Keratinocyte (primary cell): ENCODE results near the gene CEMP1. TPM values are rescaled to one million over a fixed set of nuclear protein-coding genes. Genes with fewer than 3 reads are reported as not detected.

Experiments used
- DNase-seq: peaks from one replicate; pipeline ENCODE4 v3.0.0-alpha.2; 2011; ENCODE audit warnings: low read depth, missing footprints, low spot score
- FAIRE-seq: peaks from 2 replicates; lab custom pipeline; 2011; peaks lifted over from hg19 to GRCh38; lab: Jason Lieb, UNC
- H2AFZ ChIP-seq: 2 replicates; pipeline ENCODE4 v1.6.0; 2012; ENCODE audit warnings: low read length, control low read depth, inconsistent platforms; ENCODE audit not compliant: control insufficient read depth
- H3K27ac ChIP-seq: 2 replicates; pipeline ENCODE4 v1.5.1; 2011; ENCODE audit warnings: low read length; ENCODE audit not compliant: control insufficient read depth, insufficient read depth
- H3K27me3 ChIP-seq: 3 replicates; pipeline ENCODE4 v1.6.0; 2011; ENCODE audit warnings: low read length; ENCODE audit not compliant: control insufficient read depth, insufficient read depth; ENCODE audit errors: extremely low read depth
- H3K36me3 ChIP-seq, 2 experiments: 2 replicates in 1 of 2; 3 replicates in 1 of 2; pipeline ENCODE4 v1.5.1; 2011; ENCODE audit warnings: low read length in 2 of 2, mild to moderate bottlenecking in 1 of 2; ENCODE audit not compliant: control insufficient read depth in 2 of 2, insufficient read depth in 2 of 2; ENCODE audit errors: extremely low read depth in 1 of 2
- H3K4me1 ChIP-seq: 3 replicates; pipeline ENCODE4 v1.5.1; 2011; ENCODE audit warnings: low read length; ENCODE audit not compliant: control insufficient read depth, insufficient read depth; ENCODE audit errors: extremely low read depth
- H3K4me2 ChIP-seq: 3 replicates; pipeline ENCODE4 v1.6.0; 2011; ENCODE audit warnings: low read depth, low read length; ENCODE audit not compliant: control insufficient read depth, insufficient read depth; ENCODE audit errors: extremely low read depth
- H3K4me3 ChIP-seq, 3 experiments: fragments of 200-600 bp in 1 of 3; sonication (generic) in 1 of 3; 2 replicates in 2 of 3; 3 replicates in 1 of 3; pipeline ENCODE4 v1.5.1; 2011 to 2016; ENCODE audit warnings: low read length in 3 of 3, mild to moderate bottlenecking in 3 of 3, control low read depth in 2 of 3, inconsistent platforms in 1 of 3, low read depth in 1 of 3, mixed read lengths in 1 of 3, mixed run types in 1 of 3, moderate library complexity in 1 of 3; ENCODE audit not compliant: control insufficient read depth in 2 of 3, insufficient read depth in 2 of 3; ENCODE audit errors: extremely low read depth in 1 of 3
- H3K79me2 ChIP-seq: 2 replicates; pipeline ENCODE4 v1.6.0; 2012; ENCODE audit warnings: low read length; ENCODE audit not compliant: control insufficient read depth, insufficient read depth
- H3K9ac ChIP-seq: 3 replicates; pipeline ENCODE4 v1.6.0; 2011; ENCODE audit warnings: low read length; ENCODE audit not compliant: control insufficient read depth, insufficient read depth; ENCODE audit errors: extremely low read depth
- H3K9me1 ChIP-seq: 3 replicates; pipeline ENCODE4 v1.6.0; 2011; ENCODE audit warnings: low read length; ENCODE audit not compliant: control insufficient read depth, insufficient read depth; ENCODE audit errors: extremely low read depth
- H3K9me3 ChIP-seq: 2 replicates; pipeline ENCODE4 v1.5.1; 2012; ENCODE audit warnings: low read depth, low read length; ENCODE audit not compliant: control insufficient read depth
- H4K20me1 ChIP-seq: 3 replicates; pipeline ENCODE4 v1.6.0; 2011; ENCODE audit warnings: low read length; ENCODE audit not compliant: control insufficient read depth, insufficient read depth; ENCODE audit errors: extremely low read depth
- CTCF ChIP-seq, 3 experiments: IDR thresholded peaks in 1 of 3; conservative IDR thresholded peaks in 1 of 3; optimal IDR thresholded peaks in 1 of 3; 2 replicates in 2 of 3; 3 replicates in 1 of 3; pipeline versions ENCODE3 to v1.5.1; 2011; ENCODE audit warnings: low read length in 3 of 3, mild to moderate bottlenecking in 3 of 3, moderate library complexity in 2 of 3, control low read depth in 1 of 3, inconsistent platforms in 1 of 3; ENCODE audit not compliant: insufficient read depth in 2 of 3; ENCODE audit errors: extremely low read depth in 1 of 3
- EZH2 ChIP-seq: IDR thresholded peaks from one replicate; pipeline ENCODE4 v1.6.1; 2012; ENCODE audit warnings: inconsistent platforms, mild to moderate bottlenecking, low read length, moderate library complexity
- dilution Hi-C: fragments of 300-500 bp; cut with MboI; formaldehyde crosslinking; loops from one replicate; pipeline ENCODE4 v1.7.0; 2020; ENCODE audit warnings: low sequenced_read_pairs; ENCODE audit not compliant: extremely low pct_ligation_motif_present
- polyA plus RNA-seq, 5 experiments: library from polyadenylated mRNA; depleted of rRNA in 3 of 5; stranded (reverse) in 3 of 5; stranded (forward) in 1 of 5; unstranded in 1 of 5; fragments of >200 nt; gene quantifications; 1 replicate in 1 of 5; 2 replicates in 3 of 5; 3 replicates in 1 of 5; pipeline versions ENCODE4 v1.2.1 to v1.2.3, GENCODE V29; 2011 to 2012; ENCODE audit warnings: missing spikeins in 2 of 5, low read depth in 1 of 5, low replicate concordance in 1 of 5

Gene CEMP1
- polyA plus RNA-seq, 1 donor (not counting 4 experiments of a cell fraction or from before 2014, with no cell fraction given), result not detected

- FAIRE-seq, result no peak
These were observed 43.2 kb downstream of the CEMP1 start for GRCh38 chr16:2487903-2488531.

GRCh38 chr16:2487517-2487842 lies 43.7 kb downstream of the CEMP1 start:
- Histone ChIP-seq H3K36me3 (no peaks in the 10 kb centered on the region), H4K20me1 (peaks cover 3% of the 10 kb centered on the region), H3K9ac (no peak overlapping the region), H3K79me2 (no peaks in the 10 kb centered on the region), H3K4me1 (peaks cover 3% of the 10 kb centered on the region), H3K9me3 (no peaks in the 10 kb centered on the region), H2AFZ (peak overlapping the region; percentile 35), H3K4me3 (no peak overlapping the region), H3K4me2 (peak overlapping the region; percentile 43), H3K27ac (no peak overlapping the region), H3K9me1 (no peaks in the 10 kb centered on the region), H3K27me3 (no peaks in the 10 kb centered on the region)
- dilution Hi-C loops, result no loop called here
- FAIRE-seq, result no peak
- TF ChIP-seq CTCF (optimal IDR thresholded peaks at IDR 0.05 in 1 of 3, IDR thresholded peaks at IDR 0.05 in 1 of 3, conservative IDR thresholded peaks at IDR 0.05 in 1 of 3; ENCODE audit: extremely low read depth in 1 of 3, insufficient read depth in 2 of 3, low read length in 3 of 3) (no peak), EZH2 (no peak)
- no peak for DNase-seq

More at GRCh38 chr16:2487903-2488531, 43.2 kb downstream of the CEMP1 start:
- Histone ChIP-seq H3K36me3 (no peaks in the 10 kb centered on the region), H3K4me1 (peaks cover 3% of the 10 kb centered on the region), H3K9me1 (no peaks in the 10 kb centered on the region), H3K4me2 (no peak overlapping the region), H3K4me3 (no peak overlapping the region), H3K27me3 (no peaks in the 10 kb centered on the region), H3K9me3 (no peaks in the 10 kb centered on the region), H4K20me1 (peaks cover 3% of the 10 kb centered on the region), H3K9ac (no peak overlapping the region), H2AFZ (no peak overlapping the region), H3K27ac (no peak overlapping the region), H3K79me2 (no peaks in the 10 kb centered on the region)
- no peak for TF ChIP-seq EZH2
- TF ChIP-seq CTCF (optimal IDR thresholded peaks at IDR 0.05 in 1 of 3, IDR thresholded peaks at IDR 0.05 in 1 of 3, conservative IDR thresholded peaks at IDR 0.05 in 1 of 3; ENCODE audit: extremely low read depth in 1 of 3, insufficient read depth in 2 of 3, low read length in 3 of 3), result no peak
- dilution Hi-C loops, result no loop called here
- DNase-seq, result no peak
